Activated CD8-positive, alpha-beta memory T cell treated with anti-CD3 and anti-CD28 coated beads, Interleukin-2, amount 50 U/mL, for 24 hours (primary cell): ENCODE results near the gene LYRM4.
A peak's percentile ranks its signal among the peaks of the same experiment; 100 is the strongest.

ENCODE experiments used
- DNase-seq: peaks from one replicate; pipeline ENCODE4 v3.0.0-alpha.2; 2020; ENCODE audit errors: extremely low read depth

LYRM4 gene

GRCh38 chr6:5260661-5261544 is at the start of gene LYRM4, which contains the start of gene FARS2:
TSS of gene LYRM4 (minus strand) at chr6:5260950. CDS start at chr6:5260733, 217 bp downstream.
TSS of gene FARS2 (plus strand) at chr6:5261513.
- peak; percentile 70 for DNase-seq

DNA sequence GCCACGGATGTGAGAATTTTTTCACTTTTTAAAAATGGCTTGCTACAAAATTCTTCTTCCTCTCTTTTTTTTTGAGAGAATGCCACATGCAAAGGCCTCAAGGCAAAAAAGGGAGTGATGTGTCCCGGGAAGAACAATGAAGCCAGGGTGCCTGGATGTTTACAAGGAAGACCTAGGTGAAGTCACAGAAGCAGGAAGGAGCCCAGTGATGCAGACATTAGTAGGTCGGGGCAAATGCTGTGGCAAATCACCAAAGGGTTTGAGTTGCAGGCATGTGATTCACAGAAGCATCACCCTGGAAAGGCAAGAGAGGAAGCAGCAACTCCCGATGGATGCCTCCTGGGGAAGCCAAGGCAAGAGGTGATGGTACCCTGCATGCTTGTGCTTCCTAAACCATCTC is 47.3 kb upstream of the LYRM4 start:
- no peak for DNase-seq

- no peak for DNase-seq
Measured at GRCh38 chr6:5307058-5307457, 46.3 kb upstream of the LYRM4 start.

DNA sequence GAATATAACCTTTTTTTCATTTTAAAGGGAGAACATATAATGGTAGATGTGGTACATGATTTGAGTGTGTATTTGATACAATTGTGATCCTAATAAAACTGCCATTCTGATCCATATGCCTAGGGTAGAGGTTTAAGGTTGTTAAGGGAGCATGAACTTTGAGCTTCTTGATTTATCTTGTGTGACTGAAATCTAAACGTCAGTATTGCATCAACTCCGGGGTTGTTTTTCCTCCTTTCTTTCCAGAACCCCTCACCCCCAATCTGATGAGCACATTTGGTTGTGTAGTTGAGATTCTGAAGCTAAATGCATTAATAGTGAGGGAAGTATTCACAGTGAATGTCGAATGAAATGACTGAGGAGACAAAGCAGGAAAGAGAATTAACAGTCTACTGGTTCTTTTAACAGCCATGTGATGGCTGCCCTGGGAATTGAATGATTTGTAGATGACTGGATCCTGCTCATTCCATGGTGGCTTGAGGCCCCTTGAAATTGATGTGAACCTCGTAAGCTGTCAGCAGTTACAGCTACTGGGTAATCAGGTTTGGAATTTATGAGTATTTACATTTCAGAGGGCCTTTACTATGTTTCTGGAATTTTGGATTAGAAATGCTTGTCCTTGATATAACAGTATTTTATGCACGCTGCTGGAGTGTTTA is 45.3 kb upstream of the LYRM4 start:
- DNase-seq, result no peak

GRCh38 chr6:5303682-5304081 is 42.9 kb upstream of the LYRM4 start:
- DNase-seq, result no peak

DNA sequence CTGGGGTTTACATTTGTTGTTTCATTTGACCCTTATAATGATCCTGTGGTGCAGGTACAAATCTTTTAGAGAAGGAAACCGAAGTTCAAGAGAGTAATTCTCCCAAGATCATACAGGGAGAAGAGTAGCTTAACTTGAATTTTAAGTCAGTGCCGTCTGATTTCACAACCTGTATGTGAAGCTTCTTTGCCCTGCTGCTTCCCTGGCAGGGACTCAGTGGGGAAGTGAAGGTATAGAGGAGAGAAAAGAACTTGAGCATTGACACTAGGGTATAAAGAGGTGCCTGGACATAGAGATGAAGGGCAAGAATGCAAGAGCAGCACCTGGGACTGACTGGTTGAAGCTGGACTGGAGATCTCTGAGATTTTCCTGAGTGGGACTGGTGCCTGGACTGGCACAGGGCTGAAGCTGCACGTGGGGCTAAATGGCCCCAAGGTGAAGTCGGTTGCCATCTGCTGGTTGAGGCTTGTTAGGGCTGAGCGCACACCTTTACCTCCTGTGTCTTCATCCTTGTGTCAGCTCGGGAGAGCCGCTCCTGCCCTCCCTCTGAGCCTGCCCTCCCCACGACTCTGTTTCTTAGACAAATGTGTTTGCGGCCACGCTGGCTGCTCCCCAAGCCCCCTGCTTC is 42.4 kb upstream of the LYRM4 start:
- DNase-seq, result no peak

DNA sequence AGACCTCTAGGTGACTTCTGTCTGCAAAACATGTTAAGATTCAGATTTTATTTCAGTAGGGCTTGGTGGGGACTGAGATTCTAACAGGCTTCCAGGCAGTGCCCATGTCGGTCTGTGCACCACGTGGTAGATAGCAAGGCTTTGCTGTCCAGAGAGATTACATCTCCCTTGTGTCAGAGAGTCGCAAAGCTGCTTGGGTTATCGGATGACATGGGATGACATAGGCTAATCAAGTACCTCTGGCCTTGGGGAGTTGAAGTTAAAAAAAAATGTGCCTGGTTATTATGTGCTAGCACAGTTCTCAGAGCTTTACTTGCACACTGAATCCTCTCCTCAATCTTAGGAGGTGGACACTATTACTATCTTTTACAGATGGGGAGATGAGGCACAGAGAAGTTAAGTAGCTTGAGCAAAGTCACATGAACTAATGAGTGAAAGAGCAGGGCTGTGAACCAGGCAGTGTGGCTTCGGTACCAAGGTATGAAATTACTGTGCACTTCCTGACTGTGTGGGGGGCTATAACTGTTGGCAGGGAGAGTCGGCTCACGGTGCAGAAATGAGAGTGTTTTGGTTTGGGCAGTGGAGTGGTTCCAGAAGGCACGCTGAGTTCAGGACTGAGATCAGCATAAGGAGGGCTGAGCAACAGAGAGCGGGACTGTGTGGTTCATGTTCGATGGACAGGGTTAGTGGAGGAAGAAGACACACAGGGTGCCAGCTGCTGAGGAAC is 41.6 kb upstream of the LYRM4 start:
- no peak for DNase-seq

DNA sequence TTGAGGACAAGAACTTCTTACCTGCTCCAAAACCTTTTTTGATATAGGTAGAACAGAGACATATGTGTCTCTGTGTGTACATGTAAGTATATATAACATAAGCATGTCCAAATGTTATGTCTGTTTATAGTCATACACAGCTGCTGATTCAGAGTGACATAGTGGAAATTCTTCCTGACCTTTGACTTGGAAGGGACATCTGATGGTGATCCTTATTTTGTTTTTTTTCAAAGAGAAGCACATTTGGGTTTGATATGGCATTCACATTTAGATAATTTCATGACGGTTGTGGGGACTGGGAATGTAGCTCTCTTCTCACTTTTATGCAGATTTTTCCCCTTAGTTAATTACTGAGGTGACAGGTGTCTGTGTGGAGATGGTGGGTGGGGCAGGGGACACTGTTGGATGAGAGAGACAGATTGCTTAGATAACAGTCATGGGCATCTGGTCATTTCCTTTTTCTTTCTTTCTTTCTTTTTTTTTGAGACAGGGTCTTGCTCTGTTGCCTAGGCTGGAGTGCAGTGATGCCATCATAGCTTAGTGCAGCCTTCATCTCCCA is 39.5 kb upstream of the LYRM4 start:
- no peak for DNase-seq

GRCh38 chr6:5295623-5296022 is 34.9 kb upstream of the LYRM4 start:
- no peak for DNase-seq

- no peak for DNase-seq
Measured at GRCh38 chr6:5294392-5295211, 33.9 kb upstream of the LYRM4 start.

GRCh38 chr6:5293692-5294091 is 32.9 kb upstream of the LYRM4 start:
- no peak for DNase-seq

DNA sequence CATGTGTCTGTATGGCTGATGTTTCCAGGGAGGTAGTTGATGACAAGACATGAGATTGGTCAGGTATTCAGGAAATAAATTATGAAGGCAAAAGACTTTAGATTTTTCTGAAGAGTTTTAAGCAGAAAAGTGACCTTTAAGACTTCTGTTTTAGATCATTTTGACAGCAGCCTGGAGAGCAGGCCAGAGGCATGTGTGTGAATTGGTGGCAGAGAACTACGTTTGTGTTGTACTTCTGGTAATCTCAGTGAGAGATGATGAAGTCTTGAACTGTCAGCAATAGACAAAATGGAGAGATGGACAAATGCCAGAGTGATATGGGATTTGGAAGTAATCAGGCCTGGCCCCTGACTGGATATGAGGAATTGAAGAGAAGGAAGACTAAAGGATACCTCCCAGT is 31.4 kb upstream of the LYRM4 start:
- no peak for DNase-seq

DNA sequence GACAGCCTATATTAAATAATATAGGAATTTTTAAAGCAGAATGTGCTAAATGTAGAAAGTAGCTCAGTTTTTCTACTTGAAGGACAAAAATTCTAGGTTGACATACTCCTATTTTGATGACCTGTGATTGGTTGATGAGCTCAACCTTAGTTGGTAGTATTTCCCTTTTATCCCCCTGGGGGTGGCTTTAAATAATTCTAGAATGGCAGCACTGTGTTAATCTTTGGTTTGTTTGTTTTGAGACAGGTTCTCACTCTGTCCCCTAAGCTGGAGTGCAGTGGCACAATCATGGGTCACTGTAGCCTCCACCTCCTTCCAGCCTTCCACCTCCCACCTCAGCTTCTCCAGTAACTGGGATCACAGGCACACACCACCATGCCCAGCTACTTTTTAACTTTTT is 29.8 kb upstream of the LYRM4 start:
- DNase-seq, result no peak

DNA sequence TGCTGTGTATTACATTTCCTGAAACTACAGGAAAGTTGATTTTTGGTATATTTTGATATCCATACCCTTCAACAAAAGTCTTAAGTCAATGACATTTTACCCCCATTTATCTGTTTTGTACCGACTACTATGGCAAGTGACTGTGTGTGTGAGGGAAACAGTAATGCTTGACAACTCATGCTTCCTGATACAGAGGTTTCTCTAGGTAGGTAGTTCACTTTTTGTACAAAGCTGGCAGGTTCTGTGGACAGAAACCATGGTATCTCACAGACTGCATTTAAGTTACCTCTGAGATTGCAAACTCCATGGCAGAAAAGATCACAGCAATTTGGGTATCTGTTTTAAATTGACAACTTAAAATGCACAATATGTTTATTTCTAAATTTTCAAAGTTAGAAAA is 29.3 kb upstream of the LYRM4 start:
- DNase-seq, result no peak

DNA sequence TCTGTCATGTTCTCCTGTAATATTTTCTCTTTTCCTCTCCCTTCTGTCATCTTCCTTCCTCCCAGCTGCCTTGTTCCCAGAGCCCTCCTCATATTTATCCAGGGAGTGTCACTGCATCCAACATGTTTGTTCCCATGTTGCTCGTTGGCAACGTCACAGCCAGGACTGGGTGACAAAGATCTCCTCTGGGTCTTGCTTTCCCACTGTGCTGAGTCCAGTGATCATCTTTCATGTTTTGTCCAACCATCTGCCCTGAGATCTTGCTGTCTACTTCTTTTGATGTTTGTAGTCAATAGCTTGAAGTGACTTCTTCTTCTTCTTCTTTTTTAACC is 27.2 kb upstream of the LYRM4 start:
- no peak for DNase-seq

GRCh38 chr6:5287205-5287965 is 26.6 kb upstream of the LYRM4 start:
- DNase-seq, result no peak

- DNase-seq, result no peak
Measured at GRCh38 chr6:5286780-5287179, 26.0 kb upstream of the LYRM4 start.

DNA sequence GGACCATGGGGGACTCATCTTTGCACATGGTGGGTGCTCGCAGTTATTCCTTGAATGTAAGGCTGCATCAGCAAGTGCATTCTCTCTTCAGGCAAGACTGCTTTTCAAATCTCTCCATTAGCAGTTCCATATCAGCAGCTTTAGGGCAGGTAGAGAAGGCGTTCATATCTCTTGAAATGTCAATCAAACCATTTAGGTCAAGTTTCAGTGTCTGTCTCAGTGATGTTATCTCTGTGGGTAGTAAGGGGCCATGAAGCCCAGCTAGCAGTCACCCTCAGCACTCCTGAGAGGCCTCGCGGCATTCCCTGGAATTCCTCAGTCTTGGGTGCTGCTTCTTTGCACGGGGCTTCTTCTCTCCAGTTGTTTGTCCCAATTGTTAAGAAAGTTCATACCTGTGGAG is 24.8 kb upstream of the LYRM4 start:
- no peak for DNase-seq

GRCh38 chr6:5285081-5285480 is 24.3 kb upstream of the LYRM4 start:
- DNase-seq, result no peak

- DNase-seq, result no peak
Measured at GRCh38 chr6:5282191-5282623, 21.5 kb upstream of the LYRM4 start.
